8988T (cell line): ENCODE results near the gene CTF1.

ENCODE experiments used
- DNase-seq: peaks from one replicate; pipeline ENCODE4 v3.0.0; 2011

CTF1 gene

GRCh38 chr16:30910427-30911029 is 14.1 kb downstream of the CTF1 start:
- DNase-seq, result no peak

GRCh38 chr16:30912794-30913412 is 16.5 kb downstream of the CTF1 start:
- no peak for DNase-seq

- no peak for DNase-seq
These were observed 18.4 kb downstream of the CTF1 start for GRCh38 chr16:30914830-30915229.

- DNase-seq, result no peak
These were observed 22.2 kb downstream of the CTF1 start for GRCh38 chr16:30918614-30919013.

- no peak for DNase-seq
These were observed 24.5 kb downstream of the CTF1 start for GRCh38 chr16:30920891-30921290.

GRCh38 chr16:30921459-30921747 is 25.0 kb downstream of the CTF1 start:
- DNase-seq, result no peak

- peak; percentile 51 for DNase-seq
These were observed 25.5 kb downstream of the CTF1 start for GRCh38 chr16:30921748-30922419.

- peak; percentile 76 for DNase-seq
These were observed 26.1 kb downstream of the CTF1 start for GRCh38 chr16:30922420-30922959.

- DNase-seq, result peak; percentile 84
These were observed 26.6 kb downstream of the CTF1 start for GRCh38 chr16:30922960-30923535.

GRCh38 chr16:30923554-30924075 is 27.2 kb downstream of the CTF1 start, which contains the start of gene FBXL19:
FBXL19 (plus strand) TSS chr16:30923572; CDS start chr16:30925755, 2,183 bp downstream.
- no peak for DNase-seq

GRCh38 chr16:30924076-30924912 is 27.9 kb downstream of the CTF1 start:
- DNase-seq, result peak; percentile 35

- no peak for DNase-seq
These were observed 28.7 kb downstream of the CTF1 start for GRCh38 chr16:30924913-30925631.

- DNase-seq, result no peak
These were observed 29.2 kb downstream of the CTF1 start for GRCh38 chr16:30925632-30925987.

- DNase-seq, result no peak
These were observed 29.8 kb downstream of the CTF1 start for GRCh38 chr16:30925995-30926811.

- DNase-seq, result no peak
These were observed 30.7 kb downstream of the CTF1 start for GRCh38 chr16:30926937-30927788.

- peak; percentile 90 for DNase-seq
These were observed 31.5 kb downstream of the CTF1 start for GRCh38 chr16:30927789-30928378.

GRCh38 chr16:30928390-30928789 is 32.0 kb downstream of the CTF1 start:
- no peak for DNase-seq

GRCh38 chr16:30929167-30929566 is 32.8 kb downstream of the CTF1 start:
- no peak for DNase-seq

GRCh38 chr16:30930160-30930571 is 33.8 kb downstream of the CTF1 start:
- DNase-seq, result no peak
